Activated T-helper 2 cell treated with anti-CD3 and anti-CD28 coated beads, Interferon-gamma antibody, Interleukin-2, Interleukin-4, amounts not matched to agents 10 μg/mL and 5 μg/mL and 100 μg/mL, durations not matched to agents 14 hours and 24 hours and 36 hours (primary cell): ENCODE results near the gene SLC2A6. TPM values are rescaled to one million over a fixed set of nuclear protein-coding genes. Genes with fewer than 3 reads are reported as not detected.

Experiments
- DNase-seq: peaks from one replicate; pipeline ENCODE4 v3.0.0; 2021; ENCODE audit warnings: low spot score
- H3K27ac Mint-ChIP-seq: one replicate; pipeline ENCODE4 v1.8.0; 2021; ENCODE audit warnings: mixed read lengths
- H3K27me3 Mint-ChIP-seq: one replicate; pipeline ENCODE4 v1.8.0; 2021; ENCODE audit warnings: low read depth, mixed read lengths
- H3K36me3 Mint-ChIP-seq: one replicate; pipeline ENCODE4 v1.8.0; 2021; ENCODE audit warnings: low read depth, mixed read lengths
- H3K4me1 Mint-ChIP-seq: one replicate; pipeline ENCODE4 v1.8.0; 2021; ENCODE audit warnings: low read depth, mixed read lengths
- H3K4me3 Mint-ChIP-seq: one replicate; pipeline ENCODE4 v1.8.0; 2021; ENCODE audit warnings: low read depth, mild to moderate bottlenecking, moderate library complexity, mixed read lengths
- H3K9me3 Mint-ChIP-seq: one replicate; pipeline ENCODE4 v1.8.0; 2021; ENCODE audit warnings: mixed read lengths
- intact Hi-C: fragments of 100-400 bp; cut with micrococcal nuclease; formaldehyde crosslinking; loops from one replicate; pipeline ENCODE4 v1.15.1; 2023
- total RNA-seq: library from RNA; stranded (reverse); gene quantifications from 2 replicates; pipeline ENCODE4 v1.2.3, GENCODE V29; 2022

The SLC2A6 gene
- total RNA-seq, 1 donor from 2014 or later = 6.1 TPM

GRCh38 chr9:133437753-133438531, 41.0 kb downstream of the SLC2A6 start:
- H3K27me3 Mint-ChIP-seq = no peaks in the 10 kb centered on the region
- intact Hi-C loops = no loop called here
- H3K9me3 Mint-ChIP-seq = no peaks in the 10 kb centered on the region
- H3K4me3 Mint-ChIP-seq = no peak overlapping the region
- no peak for DNase-seq
- no peaks in the 10 kb centered on the region for H3K4me1 Mint-ChIP-seq
- H3K27ac Mint-ChIP-seq = no peak overlapping the region
- no peaks in the 10 kb centered on the region for H3K36me3 Mint-ChIP-seq

GRCh38 chr9:133436681-133437080, 42.2 kb downstream of the SLC2A6 start:
- intact Hi-C loops = no loop called here
- no peak for DNase-seq
- Mint-ChIP-seq H3K9me3 (no peaks in the 10 kb centered on the region), H3K27me3 (no peaks in the 10 kb centered on the region), H3K36me3 (no peaks in the 10 kb centered on the region), H3K4me3 (no peak overlapping the region), H3K27ac (no peak overlapping the region), H3K4me1 (no peaks in the 10 kb centered on the region)

- intact Hi-C loops = no loop called here
- Mint-ChIP-seq H3K27me3 (peaks cover 5% of the 10 kb centered on the region), H3K4me3 (no peak overlapping the region), H3K9me3 (no peaks in the 10 kb centered on the region), H3K36me3 (no peaks in the 10 kb centered on the region), H3K27ac (no peak overlapping the region), H3K4me1 (no peaks in the 10 kb centered on the region)
- no peak for DNase-seq
Measured at GRCh38 chr9:133433351-133433843, 45.5 kb downstream of the SLC2A6 start.

- intact Hi-C loops = no loop called here
- Mint-ChIP-seq H3K4me3 (no peak overlapping the region), H3K27ac (no peak overlapping the region), H3K9me3 (no peaks in the 10 kb centered on the region), H3K27me3 (peaks cover 23% of the 10 kb centered on the region), H3K36me3 (no peaks in the 10 kb centered on the region), H3K4me1 (no peaks in the 10 kb centered on the region)
- DNase-seq = no peak
Measured at GRCh38 chr9:133430244-133430643, 48.7 kb downstream of the SLC2A6 start.

- no peak overlapping the region for H3K27ac Mint-ChIP-seq
- H3K9me3 Mint-ChIP-seq = no peaks in the 10 kb centered on the region
- no peak overlapping the region for H3K4me3 Mint-ChIP-seq
- no peaks in the 10 kb centered on the region for H3K4me1 Mint-ChIP-seq
- H3K36me3 Mint-ChIP-seq = no peaks in the 10 kb centered on the region
- intact Hi-C loops = no loop called here
- peaks cover 23% of the 10 kb centered on the region for H3K27me3 Mint-ChIP-seq
- DNase-seq = no peak
Measured at GRCh38 chr9:133429641-133430161, 49.2 kb downstream of the SLC2A6 start.

GRCh38 chr9:133429214-133429613, 49.7 kb downstream of the SLC2A6 start:
- no peaks in the 10 kb centered on the region for H3K36me3 Mint-ChIP-seq
- peaks cover 23% of the 10 kb centered on the region for H3K27me3 Mint-ChIP-seq
- no peak for DNase-seq
- no peaks in the 10 kb centered on the region for H3K4me1 Mint-ChIP-seq
- intact Hi-C loops = no loop called here
- H3K4me3 Mint-ChIP-seq = no peak overlapping the region
- no peak overlapping the region for H3K27ac Mint-ChIP-seq
- no peaks in the 10 kb centered on the region for H3K9me3 Mint-ChIP-seq

GRCh38 chr9:133428617-133429101, 50.2 kb downstream of the SLC2A6 start:
- Mint-ChIP-seq H3K9me3 (no peaks in the 10 kb centered on the region), H3K4me1 (no peaks in the 10 kb centered on the region), H3K4me3 (no peak overlapping the region), H3K27ac (no peak overlapping the region), H3K27me3 (peaks cover 23% of the 10 kb centered on the region), H3K36me3 (no peaks in the 10 kb centered on the region)
- intact Hi-C loops = no loop called here
- no peak for DNase-seq

- no peak overlapping the region for H3K27ac Mint-ChIP-seq
- DNase-seq = no peak
- H3K4me3 Mint-ChIP-seq = no peak overlapping the region
- H3K27me3 Mint-ChIP-seq = peaks cover 23% of the 10 kb centered on the region
- intact Hi-C loops = no loop called here
- peaks cover under 1% of the 10 kb centered on the region for H3K4me1 Mint-ChIP-seq
- no peaks in the 10 kb centered on the region for H3K36me3 Mint-ChIP-seq
- H3K9me3 Mint-ChIP-seq = no peaks in the 10 kb centered on the region
Measured at GRCh38 chr9:133427658-133428348, 51.1 kb downstream of the SLC2A6 start.

- no peak overlapping the region for H3K4me3 Mint-ChIP-seq
- H3K36me3 Mint-ChIP-seq = no peaks in the 10 kb centered on the region
- DNase-seq = no peak
- H3K4me1 Mint-ChIP-seq = peaks cover 13% of the 10 kb centered on the region
- no peaks in the 10 kb centered on the region for H3K9me3 Mint-ChIP-seq
- peaks cover 23% of the 10 kb centered on the region for H3K27me3 Mint-ChIP-seq
- no peak overlapping the region for H3K27ac Mint-ChIP-seq
- intact Hi-C loops = no loop called here
Measured at GRCh38 chr9:133426011-133426410, 52.9 kb downstream of the SLC2A6 start.

GRCh38 chr9:133425049-133425632, 53.8 kb downstream of the SLC2A6 start:
- intact Hi-C loops = no loop called here
- no peaks in the 10 kb centered on the region for H3K36me3 Mint-ChIP-seq
- no peak for DNase-seq
- H3K27me3 Mint-ChIP-seq = peaks cover 21% of the 10 kb centered on the region
- H3K4me3 Mint-ChIP-seq = no peak overlapping the region
- no peaks in the 10 kb centered on the region for H3K9me3 Mint-ChIP-seq
- peaks cover 17% of the 10 kb centered on the region for H3K4me1 Mint-ChIP-seq
- no peak overlapping the region for H3K27ac Mint-ChIP-seq

- Mint-ChIP-seq H3K9me3 (no peaks in the 10 kb centered on the region), H3K36me3 (no peaks in the 10 kb centered on the region), H3K27ac (no peak overlapping the region), H3K27me3 (peaks cover 18% of the 10 kb centered on the region), H3K4me3 (no peak overlapping the region), H3K4me1 (peaks cover 19% of the 10 kb centered on the region)
- no peak for DNase-seq
- intact Hi-C loops = no loop called here
Measured at GRCh38 chr9:133424187-133424586, 54.7 kb downstream of the SLC2A6 start.

- intact Hi-C loops = no loop called here
- H3K36me3 Mint-ChIP-seq = no peaks in the 10 kb centered on the region
- H3K9me3 Mint-ChIP-seq = no peaks in the 10 kb centered on the region
Measured at GRCh38 chr9:133423216-133423615, 55.7 kb downstream of the SLC2A6 start.

More at GRCh38 chr9:133423216-133423615, 55.7 kb downstream of the SLC2A6 start:
- Mint-ChIP-seq H3K27me3 (peaks cover 17% of the 10 kb centered on the region), H3K4me3 (no peak overlapping the region), H3K4me1 (peaks cover 28% of the 10 kb centered on the region), H3K27ac (no peak overlapping the region)
- DNase-seq = no peak
